HepG2 (cell line): ENCODE data around the gene CD3G. TPM values are rescaled to one million over a fixed set of nuclear protein-coding genes. Genes with fewer than 3 reads are reported as not detected.
A peak's percentile ranks its signal among the peaks of the same experiment; 100 is the strongest.

Source experiments
- ATAC-seq: fragments of 200-7000 bp; cut with Tn5 transposase; 3 replicates; pipeline ENCODE4 v1.9.1; 2020; ENCODE audit warnings: mild to moderate bottlenecking, moderate library complexity
- BruUV-seq: library from RNA; stranded (reverse); fragments of 400-500 nt; replicated peaks from 2 replicates; lab custom pipeline; 2021; lab: Mats Ljungman, UMichigan
- CTCF ChIA-PET: fragments of 300-600 bp; formaldehyde crosslinking; extraction: SDS; loops from one replicate; lab custom pipeline; 2021; ENCODE audit warnings: low total read pairs, inconsistent platforms, low intra/inter-chr PET ratio; lab: Yijun Ruan, JAX
- POLR2A ChIA-PET: fragments of 350-600 bp; sonication (Branson Sonifier 250); formaldehyde crosslinking; loops from one replicate; lab custom pipeline; 2020; ENCODE audit warnings: antibody characterized with exemption, inconsistent platforms; lab: Yijun Ruan, JAX
- DNase-seq: peaks from one replicate; pipeline ENCODE4 v3.0.0-alpha.2; 2015; ENCODE audit warnings: low spot score
- FAIRE-seq: peaks from 3 replicates; lab custom pipeline; 2011; peaks lifted over from hg19 to GRCh38; lab: Jason Lieb, UNC
- H2AFZ ChIP-seq: one replicate; pipeline ENCODE4 v1.6.1; 2011; ENCODE audit warnings: low read length, inconsistent platforms
- H3K27ac ChIP-seq: fragments of 300-600 bp; 3 replicates; pipeline ENCODE4 v1.8.0; 2011; ENCODE audit warnings: mixed run types, mild to moderate bottlenecking, mixed read lengths, low read length, inconsistent platforms; ENCODE audit not compliant: insufficient read depth; ENCODE audit errors: extremely low read length
- H3K27me3 ChIP-seq, 2 experiments: fragments of 200-600 bp in 1 of 2; 2 replicates in 1 of 2; 3 replicates in 1 of 2; pipeline versions ENCODE4 v1.6.0 to v1.8.0; 2011; ENCODE audit warnings: low read length in 2 of 2, mild to moderate bottlenecking in 2 of 2, moderate library complexity in 2 of 2, inconsistent platforms in 1 of 2; ENCODE audit not compliant: insufficient read depth in 2 of 2, control insufficient read depth in 1 of 2
- H3K36me3 ChIP-seq, 2 experiments: fragments of 200-600 bp in 1 of 2; replicated peaks in 1 of 2; 2 replicates in 1 of 2; 3 replicates in 1 of 2; pipeline versions ENCODE4 v1.5.1 to v1.8.0; 2011; ENCODE audit warnings: low read length in 2 of 2, inconsistent platforms in 1 of 2; ENCODE audit not compliant: insufficient read depth in 2 of 2, control insufficient read depth in 1 of 2
- H3K4me1 ChIP-seq: 2 replicates; pipeline ENCODE4 v1.5.1; 2012; ENCODE audit warnings: low read length, inconsistent platforms; ENCODE audit not compliant: insufficient read depth
- H3K4me2 ChIP-seq: 2 replicates; pipeline ENCODE4 v1.6.0; 2011; ENCODE audit warnings: low read depth, low read length, inconsistent platforms
- H3K4me3 ChIP-seq, 3 experiments: fragments of 200-600 bp in 1 of 3; sonication (generic), shearing (Covaris generic) in 1 of 3; replicated peaks in 1 of 3; 2 replicates each; pipeline ENCODE4 v1.5.1; 2011 to 2016; ENCODE audit warnings: low read length in 3 of 3, inconsistent platforms in 2 of 3, low read depth in 2 of 3, mild to moderate bottlenecking in 2 of 3, control low read depth in 1 of 3, mixed read lengths in 1 of 3; ENCODE audit not compliant: insufficient read depth in 1 of 3
- H3K79me2 ChIP-seq: one replicate; pipeline ENCODE4 v1.6.1; 2011; ENCODE audit warnings: low read length, inconsistent platforms; ENCODE audit not compliant: insufficient read depth
- H3K9ac ChIP-seq: 2 replicates; pipeline ENCODE4 v1.6.0; 2011; ENCODE audit warnings: mild to moderate bottlenecking, low read depth, low read length, inconsistent platforms; ENCODE audit not compliant: insufficient read depth
- H3K9me3 ChIP-seq: 2 replicates; pipeline ENCODE4 v1.5.1; 2012; ENCODE audit warnings: mild to moderate bottlenecking, low read length
- H4K20me1 ChIP-seq: 2 replicates; pipeline ENCODE4 v1.6.0; 2011; ENCODE audit warnings: inconsistent platforms, mild to moderate bottlenecking, low read length, moderate library complexity; ENCODE audit not compliant: insufficient read depth
- ARID2 ChIP-seq: sonication (generic); formaldehyde crosslinking; IDR thresholded peaks from 2 replicates; pipeline ENCODE4 v1.8.1; 2022; ENCODE audit warnings: mild to moderate bottlenecking, missing genetic modification reagents, borderline replicate concordance
- CEBPZ ChIP-seq: IDR thresholded peaks from 2 replicates; pipeline ENCODE4 v1.6.1; 2012; ENCODE audit warnings: low read length, improper control_type of control experiment
- ETS1 ChIP-seq: sonication (generic); formaldehyde crosslinking; IDR thresholded peaks from 2 replicates; pipeline ENCODE4 v1.4.0; 2020; ENCODE audit warnings: missing genetic modification reagents
- FOXA1 ChIP-seq, 2 experiments: fragments of 450-650 bp in 1 of 2; sonication (generic) in 1 of 2; formaldehyde crosslinking in 1 of 2; IDR thresholded peaks; 2 replicates each; pipeline versions ENCODE4 v1.4.0 to v1.6.1; 2016 to 2020; ENCODE audit warnings: missing genetic modification reagents in 1 of 2
- HHEX ChIP-seq: IDR thresholded peaks from 2 replicates; pipeline ENCODE4 v1.6.1; 2016; ENCODE audit warnings: control low read depth
- IRF1 ChIP-seq: sonication (generic); formaldehyde crosslinking; IDR thresholded peaks from 2 replicates; pipeline ENCODE4 v1.4.0; 2020; ENCODE audit warnings: low read depth, mild to moderate bottlenecking, missing genetic modification reagents
- MAX ChIP-seq: IDR thresholded peaks from 2 replicates; pipeline ENCODE4 v1.6.1; 2012; ENCODE audit warnings: inconsistent platforms
- TBP ChIP-seq: sonication (generic); formaldehyde crosslinking; IDR thresholded peaks from 2 replicates; pipeline ENCODE4 v1.5.0; 2020; ENCODE audit warnings: missing genetic modification reagents
- TEF ChIP-seq: sonication (generic); formaldehyde crosslinking; IDR thresholded peaks from 2 replicates; pipeline ENCODE4 v1.5.0; 2020; ENCODE audit warnings: missing genetic modification reagents
- WIZ ChIP-seq: sonication (generic); formaldehyde crosslinking; IDR thresholded peaks from 2 replicates; pipeline ENCODE4 v1.5.1; 2020; ENCODE audit warnings: mild to moderate bottlenecking, missing genetic modification reagents
- XRCC5 ChIP-seq: fragments of 200-400 bp; formaldehyde crosslinking; optimal IDR thresholded peaks from 2 replicates; pipeline ENCODE3; 2017; ENCODE audit warnings: mild to moderate bottlenecking, low read length
- ZNF563 ChIP-seq: sonication (generic); formaldehyde crosslinking; IDR thresholded peaks from 2 replicates; pipeline ENCODE4 v1.8.0; 2022; ENCODE audit warnings: mild to moderate bottlenecking, moderate library complexity, missing genetic modification reagents
- ZNF687 ChIP-seq: sonication (generic); formaldehyde crosslinking; IDR thresholded peaks from 2 replicates; pipeline ENCODE4 v1.5.1; 2020; ENCODE audit warnings: mild to moderate bottlenecking, missing genetic modification reagents, moderate library complexity
- ZSCAN25 ChIP-seq: sonication (generic); formaldehyde crosslinking; IDR thresholded peaks from 2 replicates; pipeline ENCODE4 v1.8.0; 2022; ENCODE audit warnings: mild to moderate bottlenecking, missing genetic modification reagents
- WGBS: methylation state at CpG from one replicate; pipeline ENCODE4 v1.1.6; 2017; ENCODE audit warnings: low lambda C conversion rate; 5-methylcytosine and 5-hydroxymethylcytosine counted together
- in situ Hi-C: cut with HindIII; loops from 2 replicates; pipeline ENCODE4 v1.10.0; 2017; ENCODE audit warnings: low pct_unique_long_range_greater_than_20kb; ENCODE audit not compliant: extremely low pct_ligation_motif_present
- intact Hi-C: fragments of 100-400 bp; cut with micrococcal nuclease; formaldehyde crosslinking; loops from one replicate; pipeline ENCODE4 v1.10.0; 2022; ENCODE audit not compliant: unreplicated experiment
- polyA plus RNA-seq, 8 experiments: library from polyadenylated mRNA; depleted of rRNA in 3 of 8; stranded (reverse) in 7 of 8; unstranded in 1 of 8; fragments of >200 nt; fragmentation: Illumina TruSeq in 4 of 8; extraction: Trizol in 4 of 8; gene quantifications; 2 replicates each; pipeline versions ENCODE4 v1.2.1 to v1.2.3, GENCODE V29; 2011 to 2016; ENCODE audit warnings: low read depth in 4 of 8, missing spikeins in 1 of 8, mixed read lengths in 1 of 8; ENCODE audit not compliant: insufficient read depth in 1 of 8
- total RNA-seq, 5 experiments: library from RNA; depleted of rRNA; stranded (reverse); fragments of >200 nt; fragmentation: Illumina TruSeq; extraction: Trizol; gene quantifications; 2 replicates each; pipeline ENCODE4 v1.2.3, GENCODE V29; 2016; ENCODE audit warnings: low read depth in 1 of 5

CD3G gene
- total and polyA plus RNA-seq, 2 of the 13 experiments (the other 11 are each of a cell fraction or from before 2014, with no cell fraction given) = not detected

GRCh38 chr11:118338637-118339061 lies 5.5 kb upstream of the CD3G start:
- no peaks in the 10 kb centered on the region for H4K20me1 ChIP-seq
- 54% methylated on average over 5 of the region's 7 CpGs for WGBS
- CTCF ChIA-PET = no interaction called here
- in situ Hi-C loops (no loop called here), intact Hi-C loops (no loop called here)
- H3K4me1 ChIP-seq = peaks cover 34% of the 10 kb centered on the region
- peaks cover 3 to 19% of the 10 kb centered on the region in 2 experiments; a peak in 2 of 5 replicates for H3K27me3 ChIP-seq
- FAIRE-seq (peak; percentile 48), DNase-seq (peak; percentile 68), ATAC-seq (peak; percentile 61)
- peak overlapping the region; percentile 44 for H3K4me2 ChIP-seq
- BruUV-seq = no TSS peak
- H3K27ac ChIP-seq = no peak overlapping the region
- no peaks in the 10 kb centered on the region for H3K79me2 ChIP-seq
- POLR2A ChIA-PET = no interaction called here
- H3K9me3 ChIP-seq = no peaks in the 10 kb centered on the region
- no peak overlapping the region for H3K9ac ChIP-seq
- peak overlapping the region in 1 of 3 experiments; percentile 40; a peak in 1 of 6 replicates for H3K4me3 ChIP-seq
- no peak overlapping the region for H2AFZ ChIP-seq
- no peaks in the 10 kb centered on the region for H3K36me3 ChIP-seq
- TF ChIP-seq ETS1 (CRISPR knock-in tag) (no peak), ARID2 (CRISPR knock-in tag) (no peak), HHEX (CRISPR knock-in tag) (no peak), ZNF563 (CRISPR knock-in tag) (no peak), MAX (peak; percentile 26; the same call in 1 of the 2 replicates), IRF1 (CRISPR knock-in tag) (no peak), TEF (CRISPR knock-in tag) (no peak), WIZ (CRISPR knock-in tag) (no peak), XRCC5 (peak; percentile 19), FOXA1 (IDR thresholded peaks at IDR 0.05) (no peak), FOXA1 (CRISPR knock-in tag; IDR thresholded peaks at IDR 0.05) (peak; percentile 43; the same call in 1 of the 2 replicates), ZSCAN25 (no peak), ZNF687 (CRISPR knock-in tag) (peak; percentile 43), TBP (CRISPR knock-in tag) (no peak), CEBPZ (no peak)
